Naive B cell (primary cell): ENCODE data around the gene TRIM74. TPM values are rescaled to one million over a fixed set of nuclear protein-coding genes. Genes with fewer than 3 reads are reported as not detected.
"Not testable (repeated sequence)": the region's sequence is repeated elsewhere in the genome, so short reads cannot be mapped to it uniquely, and the experiment has no call there.

Experiments
- ATAC-seq, 2 donors: fragments of 150-1000 bp; cut with Tn5 transposase; 2 replicates each; pipeline ENCODE4 v1.10.0; 2021; ENCODE audit warnings: low read depth in 2 of 2, mild to moderate bottlenecking in 2 of 2, moderate library complexity in 2 of 2
- DNase-seq: peaks from one replicate; pipeline ENCODE4 v3.0.0; 2022
- H3K27ac Mint-ChIP-seq, 6 donors: one replicate each; pipeline ENCODE4 v1.8.0; 2020 to 2022; ENCODE audit warnings: mild to moderate bottlenecking in 6 of 6, mixed read lengths in 6 of 6, moderate library complexity in 5 of 6, inconsistent platforms in 2 of 6
- H3K27me3 Mint-ChIP-seq, 3 donors: one replicate each; pipeline ENCODE4 v1.8.0; 2021 to 2022; ENCODE audit warnings: mixed read lengths in 3 of 3, mild to moderate bottlenecking in 1 of 3
- H3K36me3 Mint-ChIP-seq, 2 donors: one replicate each; pipeline ENCODE4 v1.8.0; 2020 to 2022; ENCODE audit warnings: mixed read lengths in 2 of 2, inconsistent platforms in 1 of 2, mild to moderate bottlenecking in 1 of 2
- H3K4me1 Mint-ChIP-seq, 3 donors: one replicate each; pipeline ENCODE4 v1.8.0; 2020 to 2022; ENCODE audit warnings: mixed read lengths in 3 of 3, inconsistent platforms in 1 of 3, mild to moderate bottlenecking in 1 of 3, moderate library complexity in 1 of 3
- H3K4me3 Mint-ChIP-seq, 8 donors: one replicate each; pipeline ENCODE4 v1.8.0; 2020 to 2022; ENCODE audit warnings: mild to moderate bottlenecking in 8 of 8, mixed read lengths in 8 of 8, moderate library complexity in 8 of 8, inconsistent platforms in 2 of 8
- H3K9me3 Mint-ChIP-seq, 7 donors: one replicate each; pipeline ENCODE4 v1.8.0; 2020 to 2022; ENCODE audit warnings: mixed read lengths in 7 of 7, mild to moderate bottlenecking in 5 of 7, inconsistent platforms in 2 of 7, moderate library complexity in 1 of 7
- polyA plus RNA-seq, 6 donors: library from polyadenylated mRNA; unstranded; fragments of 300-500 nt; fragmentation: Illumina TruSeq; gene quantifications; one replicate each; pipeline ENCODE4 v1.2.3, GENCODE V29; 2021; ENCODE audit warnings: low read depth in 6 of 6

The TRIM74 gene
- polyA plus RNA-seq, 6 donors from 2014 or later, result 0.31 TPM; not detected in 5

DNA sequence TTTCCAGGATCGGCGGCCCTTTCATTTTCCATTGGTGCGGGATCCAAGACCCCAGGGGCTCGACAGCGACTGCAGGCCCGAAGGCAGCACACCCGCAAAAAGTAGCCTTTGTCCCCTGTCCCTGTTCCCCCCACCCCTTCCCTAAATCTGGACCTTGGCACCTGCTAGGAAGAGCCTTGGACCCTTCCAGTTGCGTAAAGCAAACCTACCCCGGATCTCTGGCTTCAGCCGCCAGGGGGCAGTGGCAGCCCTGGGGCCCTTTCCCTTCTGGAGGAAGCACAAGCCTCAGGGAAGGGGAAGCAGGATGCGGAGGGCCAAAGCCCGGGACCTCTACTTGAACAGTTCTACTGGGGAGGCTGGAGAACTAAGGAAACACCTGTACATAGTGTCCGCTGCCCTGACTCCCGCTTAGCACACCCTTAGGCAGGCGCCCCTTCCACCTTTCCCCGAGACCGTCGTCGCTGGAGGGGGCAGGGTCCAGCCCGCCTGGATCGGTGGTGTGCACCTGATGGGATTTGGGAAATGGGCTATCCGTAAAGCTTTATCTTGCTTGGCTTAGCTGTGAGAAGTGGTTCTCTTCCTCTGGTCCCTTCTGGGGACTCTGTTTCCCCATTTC lies 23.0 kb downstream of the TRIM74 start:
- H3K9me3 Mint-ChIP-seq, H3K27me3 Mint-ChIP-seq, H3K4me3 Mint-ChIP-seq, DNase-seq, H3K4me1 Mint-ChIP-seq, ATAC-seq, H3K27ac Mint-ChIP-seq, H3K36me3 Mint-ChIP-seq: not testable (repeated sequence)

GRCh38 chr7:72945597-72945996 lies 23.7 kb downstream of the TRIM74 start:
- not testable (repeated sequence) for H3K27ac Mint-ChIP-seq, H3K4me1 Mint-ChIP-seq, DNase-seq, ATAC-seq, H3K4me3 Mint-ChIP-seq, H3K36me3 Mint-ChIP-seq, H3K9me3 Mint-ChIP-seq, H3K27me3 Mint-ChIP-seq

GRCh38 chr7:72944937-72945336 lies 24.3 kb downstream of the TRIM74 start:
- ATAC-seq, DNase-seq, H3K36me3 Mint-ChIP-seq, H3K4me1 Mint-ChIP-seq, H3K27ac Mint-ChIP-seq, H3K4me3 Mint-ChIP-seq, H3K27me3 Mint-ChIP-seq, H3K9me3 Mint-ChIP-seq: not testable (repeated sequence)

GRCh38 chr7:72942956-72943355 lies 26.3 kb downstream of the TRIM74 start:
- H3K4me3 Mint-ChIP-seq, result not testable (repeated sequence)

DNA sequence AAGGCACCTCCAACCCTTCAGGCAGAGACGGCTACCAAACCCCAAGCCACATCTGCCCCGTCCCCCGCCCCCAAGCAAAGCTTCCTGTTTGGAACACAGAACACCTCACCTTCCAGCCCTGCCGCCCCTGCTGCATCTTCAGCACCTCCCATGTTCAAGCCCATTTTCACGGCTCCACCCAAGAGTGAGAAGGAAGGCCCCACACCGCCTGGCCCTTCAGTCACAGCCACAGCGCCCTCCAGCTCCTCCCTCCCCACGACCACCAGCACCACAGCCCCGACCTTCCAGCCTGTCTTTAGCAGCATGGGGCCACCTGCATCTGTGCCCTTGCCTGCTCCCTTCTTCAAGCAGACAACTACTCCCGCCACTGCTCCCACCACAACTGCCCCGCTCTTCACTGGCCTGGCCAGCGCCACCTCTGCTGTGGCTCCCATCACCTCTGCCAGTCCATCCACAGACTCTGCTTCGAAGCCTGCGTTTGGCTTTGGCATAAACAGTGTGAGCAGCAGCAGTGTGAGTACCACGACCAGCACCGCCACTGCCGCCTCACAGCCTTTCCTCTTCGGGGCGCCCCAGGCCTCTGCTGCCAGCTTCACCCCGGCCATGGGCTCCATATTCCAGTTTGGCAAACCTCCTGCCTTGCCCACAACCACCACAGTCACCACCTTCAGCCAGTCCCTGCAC lies 27.1 kb downstream of the TRIM74 start:
- not testable (repeated sequence) for H3K9me3 Mint-ChIP-seq, H3K4me3 Mint-ChIP-seq, H3K27ac Mint-ChIP-seq, H3K27me3 Mint-ChIP-seq, ATAC-seq, H3K36me3 Mint-ChIP-seq, DNase-seq
- peaks cover 6 to 21% (median 12%) of the 10 kb centered on the region in 3 donors for H3K4me1 Mint-ChIP-seq

More at GRCh38 chr7:72942956-72943355, 26.3 kb downstream of the TRIM74 start:
- ATAC-seq, H3K27me3 Mint-ChIP-seq, H3K36me3 Mint-ChIP-seq, H3K27ac Mint-ChIP-seq, DNase-seq, H3K9me3 Mint-ChIP-seq: not testable (repeated sequence)
- H3K4me1 Mint-ChIP-seq, result peaks cover 2 to 13% (median 9%) of the 10 kb centered on the region in 3 donors

- Mint-ChIP-seq H3K36me3 (peaks cover 8 to 20% of the 10 kb centered on the region in 2 donors), H3K4me1 (peaks cover 11 to 29% (median 23%) of the 10 kb centered on the region in 3 donors), H3K4me3 (peak overlapping the region in 1 of 8 donors; percentile 36)
- ATAC-seq, H3K9me3 Mint-ChIP-seq, H3K27me3 Mint-ChIP-seq, H3K27ac Mint-ChIP-seq, DNase-seq: not testable (repeated sequence)
Measured at GRCh38 chr7:72928216-72928615, 41.0 kb downstream of the TRIM74 start.

DNA sequence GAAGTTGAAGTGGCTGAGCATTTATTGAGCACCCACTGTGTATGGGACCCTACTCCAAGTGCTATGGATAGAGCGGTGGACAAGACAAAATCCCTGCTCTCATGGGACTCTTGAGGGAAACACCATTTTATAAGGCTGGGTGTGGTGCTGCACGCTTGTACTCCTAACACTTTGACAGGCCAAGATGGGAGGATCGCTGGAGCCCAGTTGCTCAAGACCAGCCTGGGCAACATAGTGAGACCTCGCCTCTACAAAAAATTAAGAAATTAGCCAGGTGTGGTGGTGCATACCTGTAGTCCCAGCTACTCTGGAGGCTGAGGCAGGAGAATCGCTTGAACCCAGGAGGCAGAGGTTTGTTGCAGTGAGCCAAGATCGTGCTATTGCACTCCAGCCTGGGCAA lies 41.5 kb downstream of the TRIM74 start:
- H3K27ac Mint-ChIP-seq, H3K9me3 Mint-ChIP-seq, ATAC-seq, DNase-seq, H3K27me3 Mint-ChIP-seq: not testable (repeated sequence)
- peaks cover 13 to 32% (median 23%) of the 10 kb centered on the region in 3 donors for H3K4me1 Mint-ChIP-seq
- peak overlapping the region in 1 of 8 donors; percentile 36 for H3K4me3 Mint-ChIP-seq
- H3K36me3 Mint-ChIP-seq, result peaks cover 8 to 20% of the 10 kb centered on the region in 2 donors

DNA sequence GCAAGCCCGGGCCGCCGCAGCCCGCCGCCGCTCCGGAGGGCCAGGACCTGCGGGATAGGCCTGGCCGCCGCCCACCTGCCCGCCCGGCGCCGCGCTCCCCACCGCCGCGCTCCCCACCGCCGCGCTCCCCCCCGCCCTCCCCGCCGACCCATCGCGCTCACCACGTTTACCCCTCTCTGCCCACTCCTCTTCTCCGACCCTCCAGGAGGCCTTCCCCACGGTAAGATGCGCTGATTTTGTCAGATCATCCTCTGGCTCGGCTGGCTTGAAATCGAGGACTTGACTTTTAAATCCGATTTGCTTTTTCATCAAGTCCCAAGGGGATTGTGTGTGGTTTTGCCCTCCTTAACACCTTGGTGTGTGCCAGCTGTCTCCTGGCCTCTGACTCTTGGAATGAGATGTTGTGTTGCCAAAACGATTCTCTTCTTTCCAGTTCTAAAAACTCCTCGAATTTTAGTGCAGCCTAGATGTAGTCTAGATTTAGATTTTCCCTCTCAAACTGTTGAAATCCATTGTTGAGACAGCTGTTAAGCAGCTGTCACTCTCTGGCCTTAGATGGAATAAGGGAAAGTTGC lies 43.6 kb downstream of the TRIM74 start:
- Mint-ChIP-seq H3K4me3 (peak overlapping the region; percentile 88 to 99 (median 94)), H3K36me3 (peaks cover 8 to 14% of the 10 kb centered on the region in 2 donors), H3K4me1 (peaks cover 18 to 39% (median 23%) of the 10 kb centered on the region in 3 donors), H3K27me3 (no peaks in the 10 kb centered on the region), H3K27ac (peak overlapping the region; percentile 90 to 99 (median 96)), H3K9me3 (no peaks in the 10 kb centered on the region)
- peak; percentile 19 for DNase-seq
- peak; percentile 2 to 5 for ATAC-seq

- Mint-ChIP-seq H3K27me3 (no peaks in the 10 kb centered on the region), H3K36me3 (peaks cover 8 to 9% of the 10 kb centered on the region in 2 donors), H3K9me3 (no peaks in the 10 kb centered on the region), H3K4me1 (peaks cover 18 to 41% (median 25%) of the 10 kb centered on the region in 3 donors), H3K27ac (peak within 1 kb of the TSS; percentile 98 to 100 (median 100)), H3K4me3 (peak within 1 kb of the TSS; percentile 88 to 100 (median 100))
- DNase-seq (peak; percentile 84), ATAC-seq (peak; percentile 91 to 94)
Measured at GRCh38 chr7:72924733-72925545, 44.3 kb downstream of the TRIM74 start, which contains the start of gene POM121. POM121 (plus strand) TSS chr7:72925095; CDS start chr7:72925122, 27 bp downstream.

- Mint-ChIP-seq H3K36me3 (peaks cover 8 to 9% of the 10 kb centered on the region in 2 donors), H3K27ac (peak overlapping the region; percentile 98 to 100 (median 100)), H3K27me3 (no peaks in the 10 kb centered on the region), H3K4me1 (peaks cover 18 to 44% (median 28%) of the 10 kb centered on the region in 3 donors), H3K4me3 (peak overlapping the region; percentile 88 to 100 (median 100)), H3K9me3 (no peaks in the 10 kb centered on the region)
- no peak for DNase-seq
- ATAC-seq, result peak; percentile 9 to 10
Measured at GRCh38 chr7:72924386-72924732, 44.9 kb downstream of the TRIM74 start.

- peaks cover 11 to 32% (median 19%) of the 10 kb centered on the region in 3 donors for H3K4me1 Mint-ChIP-seq
- H3K9me3 Mint-ChIP-seq, result no peaks in the 10 kb centered on the region
- no peaks in the 10 kb centered on the region for H3K27me3 Mint-ChIP-seq
- H3K4me3 Mint-ChIP-seq, result no peak overlapping the region
- peak overlapping the region in 1 of 6 donors; percentile 74 for H3K27ac Mint-ChIP-seq
- no peaks in the 10 kb centered on the region for H3K36me3 Mint-ChIP-seq
- ATAC-seq (no peak), DNase-seq (no peak)
Measured at GRCh38 chr7:72919256-72919775, 50.0 kb downstream of the TRIM74 start.

GRCh38 chr7:72914756-72915525 lies 54.3 kb downstream of the TRIM74 start:
- not testable (repeated sequence) for H3K36me3 Mint-ChIP-seq

More at GRCh38 chr7:72914756-72915525, 54.3 kb downstream of the TRIM74 start:
- ATAC-seq (peak; percentile 77 to 90), DNase-seq (peak; percentile 25)
- Mint-ChIP-seq H3K27ac (peak overlapping the region in 3 of 6 donors; percentile 51 to 82 (median 52)), H3K4me1 (peaks cover 6 to 19% (median 18%) of the 10 kb centered on the region in 3 donors)
- H3K9me3 Mint-ChIP-seq, H3K27me3 Mint-ChIP-seq, H3K4me3 Mint-ChIP-seq: not testable (repeated sequence)
